GM12878 (cell line): ENCODE results near the gene PRRG1. TPM values are rescaled to one million over a fixed set of nuclear protein-coding genes. Genes with fewer than 3 reads are reported as not detected.

Experiments used
- ATAC-seq: fragments of 200-7000 bp; cut with Tn5 transposase; 3 replicates; pipeline ENCODE4 v1.9.1; 2020; ENCODE audit warnings: mild to moderate bottlenecking, moderate library complexity
- BruUV-seq: library from RNA; stranded (reverse); fragments of 400-500 nt; replicated peaks from 2 replicates; lab custom pipeline; 2021; lab: Mats Ljungman, UMichigan
- CTCF ChIA-PET: fragments of 300-600 bp; sonication (Branson Sonifier 250); formaldehyde crosslinking; extraction: SDS; loops from one replicate; lab custom pipeline; 2021; ENCODE audit warnings: inconsistent platforms; lab: Yijun Ruan, JAX
- POLR2A ChIA-PET: fragments of 350-600 bp; formaldehyde crosslinking; extraction: SDS; loops from one replicate; lab custom pipeline; 2021; ENCODE audit warnings: inconsistent platforms; lab: Charles Lee
- RAD21 ChIA-PET: fragments of 300-600 bp; sonication (Branson Sonifier 250); formaldehyde crosslinking; loops from one replicate; lab custom pipeline; 2023; ENCODE audit warnings: antibody characterized with exemption; ENCODE audit not compliant: unreplicated experiment; lab: Charles Lee
- SMC1A ChIA-PET: fragments of 300-600 bp; sonication (Branson Sonifier 250); formaldehyde crosslinking; loops from one replicate; lab custom pipeline; 2023; ENCODE audit not compliant: unreplicated experiment, uncharacterized antibody; lab: Charles Lee
- DNase-seq: peaks from one replicate; pipeline ENCODE4 v3.0.0-alpha.2; 2011; ENCODE audit warnings: low read depth, low spot score
- FAIRE-seq: peaks from 3 replicates; lab custom pipeline; 2011; peaks lifted over from hg19 to GRCh38; lab: Jason Lieb, UNC
- H2AFZ ChIP-seq: 2 replicates; pipeline ENCODE4 v1.6.0; 2011; ENCODE audit warnings: low read depth, low read length, control low read depth; ENCODE audit not compliant: control insufficient read depth
- H3K27ac ChIP-seq: 2 replicates; pipeline ENCODE4 v1.5.1; 2011; ENCODE audit warnings: control low read depth; ENCODE audit not compliant: control insufficient read depth, insufficient read depth
- H3K27me3 ChIP-seq, 2 experiments: replicated peaks in 1 of 2; 2 replicates each; pipeline versions ENCODE4 v1.6.0 to v1.6.1; 2011; ENCODE audit warnings: low read length in 1 of 2; ENCODE audit not compliant: control insufficient read depth in 2 of 2, insufficient read depth in 2 of 2
- H3K36me3 ChIP-seq, 2 experiments: 2 replicates each; pipeline ENCODE4 v1.5.1; 2011; ENCODE audit warnings: low read length in 1 of 2; ENCODE audit not compliant: control insufficient read depth in 2 of 2, insufficient read depth in 2 of 2
- H3K4me1 ChIP-seq: 2 replicates; pipeline ENCODE4 v1.6.1; 2011; ENCODE audit warnings: mild to moderate bottlenecking, low read length, moderate library complexity, mixed read lengths; ENCODE audit not compliant: control insufficient read depth, insufficient read depth
- H3K4me2 ChIP-seq: 2 replicates; pipeline ENCODE4 v1.6.0; 2011; ENCODE audit warnings: control low read depth; ENCODE audit not compliant: control insufficient read depth, insufficient read depth
- H3K4me3 ChIP-seq: fragments of 200-600 bp; sonication (generic); 2 replicates; pipeline ENCODE4 v1.5.1; 2016
- H3K79me2 ChIP-seq: 2 replicates; pipeline ENCODE4 v1.6.0; 2011; ENCODE audit warnings: low read length; ENCODE audit not compliant: control insufficient read depth, insufficient read depth
- H3K9ac ChIP-seq: 2 replicates; pipeline ENCODE4 v1.8.0; 2011; ENCODE audit warnings: low read length, control low read depth, mixed read lengths; ENCODE audit not compliant: control insufficient read depth, insufficient read depth
- H3K9me3 ChIP-seq: replicated peaks from 3 replicates; pipeline ENCODE4 v1.5.1; 2011; ENCODE audit warnings: mild to moderate bottlenecking, low read length; ENCODE audit not compliant: control insufficient read depth, insufficient read depth
- H4K20me1 ChIP-seq: 2 replicates; pipeline ENCODE4 v1.6.0; 2011; ENCODE audit not compliant: control insufficient read depth, insufficient read depth
- ASH2L ChIP-seq: fragments of 300-600, 200-600 bp; sonication (generic); IDR thresholded peaks from 2 replicates; pipeline ENCODE4 v1.6.1; 2017; ENCODE audit warnings: low read depth, mild to moderate bottlenecking, borderline replicate concordance
- ATF7 ChIP-seq: fragments of 450-650 bp; IDR thresholded peaks from 2 replicates; pipeline ENCODE4 v1.6.1; 2016; ENCODE audit warnings: low read depth, mild to moderate bottlenecking
- BHLHE40 ChIP-seq, 2 experiments: fragments of 450-650 bp in 1 of 2; IDR thresholded peaks; 2 replicates each; pipeline ENCODE4 v1.6.1; 2011 to 2017; ENCODE audit warnings: low read depth in 2 of 2, borderline replicate concordance in 1 of 2, improper control_type of control experiment in 1 of 2, low read length in 1 of 2, mild to moderate bottlenecking in 1 of 2
- CBX3 ChIP-seq: fragments of 200-600 bp; sonication (generic); IDR thresholded peaks from 2 replicates; pipeline ENCODE4 v1.6.1; 2016; ENCODE audit warnings: low read depth, borderline replicate concordance
- EED ChIP-seq: sonication (generic); IDR thresholded peaks from 2 replicates; pipeline ENCODE4 v1.6.1; 2016; ENCODE audit warnings: antibody characterized with exemption, low read depth
- EP300 ChIP-seq, 2 experiments: fragments of 150-350 bp in 1 of 2; IDR thresholded peaks; 2 replicates each; pipeline ENCODE4 v1.6.1; 2011 to 2012; ENCODE audit warnings: low read depth in 2 of 2, low read length in 2 of 2, borderline replicate concordance in 1 of 2, improper control_type of control experiment in 1 of 2, inconsistent platforms in 1 of 2; ENCODE audit not compliant: control insufficient read depth in 1 of 2
- ESRRA ChIP-seq: IDR thresholded peaks from 2 replicates; pipeline ENCODE4 v1.6.1; 2012; ENCODE audit warnings: mild to moderate bottlenecking, low read length, improper control_type of control experiment
- JUNB ChIP-seq: IDR thresholded peaks from 2 replicates; pipeline ENCODE4 v1.6.1; 2016; ENCODE audit warnings: antibody characterized with exemption, mild to moderate bottlenecking
- KDM1A ChIP-seq: fragments of 200-600 bp; sonication (generic); IDR thresholded peaks from 2 replicates; pipeline ENCODE4 v1.6.1; 2016; ENCODE audit warnings: borderline replicate concordance
- MTA3 ChIP-seq: IDR thresholded peaks from 2 replicates; pipeline ENCODE4 v1.6.1; 2012; ENCODE audit warnings: low read length, inconsistent platforms, borderline replicate concordance
- POLR2AphosphoS5 ChIP-seq: IDR thresholded peaks from 2 replicates; pipeline ENCODE4 v1.6.1; 2011; ENCODE audit warnings: mild to moderate bottlenecking, low read length, inconsistent platforms
- SRF ChIP-seq, 2 experiments: IDR thresholded peaks; 2 replicates each; pipeline ENCODE4 v1.6.1; 2011; ENCODE audit warnings: low read depth in 2 of 2, low read length in 2 of 2, mild to moderate bottlenecking in 1 of 2, moderate library complexity in 1 of 2
- WGBS: methylation state at CpG from one replicate; pipeline ENCODE4 v1.1.6; 2016; ENCODE audit warnings: low lambda C conversion rate; ENCODE audit not compliant: insufficient replicate concordance, insufficient coverage; ENCODE audit errors: missing lambda C conversion rate; 5-methylcytosine and 5-hydroxymethylcytosine counted together
- in situ Hi-C: fragments of 300-500 bp; cut with MboI; formaldehyde crosslinking; loops from 9 replicates; pipeline ENCODE4 v1.14.3; 2018; ENCODE audit warnings: mixed read lengths
- intact Hi-C: fragments of 100-400 bp; cut with micrococcal nuclease; formaldehyde crosslinking; loops from one replicate; pipeline ENCODE4 v1.14.2; 2022; ENCODE audit not compliant: unreplicated experiment
- polyA plus RNA-seq, 11 experiments: library from polyadenylated mRNA; depleted of rRNA in 4 of 11; unstranded in 6 of 11; stranded (reverse) in 5 of 11; fragments of >200 nt; fragmentation: Nextera tagmentation in 4 of 11; fragmentation: Illumina TruSeq in 1 of 11; extraction: Ambion mirVana in 4 of 11; extraction: Trizol in 1 of 11; gene quantifications; 1 replicate in 1 of 11; 2 replicates in 10 of 11; pipeline versions ENCODE4 v1.2.1 to v1.2.3, GENCODE V29; 2011 to 2016; ENCODE audit warnings: inconsistent platforms in 2 of 11, missing spikeins in 2 of 11, low read depth in 1 of 11
- total RNA-seq, 4 experiments: library from RNA; depleted of rRNA in 3 of 4; stranded (reverse); fragments of >200 nt in 3 of 4; fragmentation: Illumina TruSeq in 1 of 4; extraction: Trizol in 1 of 4; gene quantifications; 2 replicates each; pipeline versions ENCODE4 v1.2.1 to v1.2.3, GENCODE V29; 2013 to 2021
- TF ChIP-seq, protein P1 (sequence below): IDR thresholded peaks from 2 replicates; pipeline ENCODE4 v1.6.1; 2011; ENCODE audit warnings: low read depth, mild to moderate bottlenecking, low read length, moderate library complexity, borderline replicate concordance; ENCODE audit errors: extremely low read depth
- TF ChIP-seq, protein P2 (sequence below): IDR thresholded peaks from 2 replicates; pipeline ENCODE4 v1.6.1; 2012; ENCODE audit warnings: mild to moderate bottlenecking, low read depth, low read length
- TF ChIP-seq, protein P3 (sequence below): fragments of 450-650 bp; IDR thresholded peaks from 2 replicates; pipeline ENCODE4 v1.6.1; 2016; ENCODE audit warnings: mild to moderate bottlenecking
- TF ChIP-seq, protein P4 (sequence below), 3 experiments: IDR thresholded peaks in 2 of 3; conservative IDR thresholded peaks in 1 of 3; 2 replicates each; pipeline ENCODE4 v1.5.1; 2011; ENCODE audit warnings: low read depth in 3 of 3, low read length in 3 of 3, mild to moderate bottlenecking in 3 of 3, control low read depth in 2 of 3, moderate library complexity in 2 of 3, inconsistent platforms in 1 of 3, mixed read lengths in 1 of 3; ENCODE audit not compliant: control insufficient read depth in 2 of 3, insufficient read depth in 1 of 3; ENCODE audit errors: extremely low read depth in 1 of 3

Gene PRRG1
- total and polyA plus RNA-seq, 10 of the 15 experiments (the other 5 are each of a cell fraction or from before 2014, with no cell fraction given): not detected

DNA sequence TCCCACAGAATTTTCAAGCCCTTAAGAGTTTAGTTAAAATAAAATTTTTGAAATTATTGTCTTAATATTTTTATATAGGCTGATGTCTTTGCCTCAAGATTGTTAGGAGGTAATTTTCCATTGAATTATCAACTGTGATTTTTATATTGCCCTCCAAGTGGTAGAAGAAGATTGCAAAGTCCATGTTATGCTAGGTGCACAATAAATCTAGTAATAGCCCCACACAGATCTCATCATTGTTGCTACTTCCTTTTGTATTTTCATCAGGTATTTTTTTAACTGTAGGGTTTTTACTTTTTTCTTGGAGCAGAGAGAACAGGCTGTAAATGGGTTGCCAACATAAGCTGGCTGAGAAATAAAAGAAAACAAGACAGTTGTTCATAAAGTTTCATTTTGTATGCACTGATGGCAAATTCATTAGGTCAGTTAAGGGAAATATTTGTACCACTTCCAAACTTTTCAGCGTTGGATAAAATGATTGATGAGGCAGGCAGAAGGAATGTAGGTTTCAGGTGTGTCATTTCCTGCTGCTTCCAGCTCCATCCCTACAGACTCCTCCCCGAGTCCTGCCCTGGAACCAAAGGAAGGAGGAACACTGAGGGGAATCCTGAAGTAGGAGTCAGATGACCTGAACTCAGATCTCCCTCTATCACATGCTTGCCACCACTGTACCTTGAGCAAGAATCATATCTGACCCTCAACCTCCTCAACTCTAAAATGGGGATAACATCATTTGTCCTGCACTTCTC lies 105.5 kb downstream of the PRRG1 start:
- H4K20me1 ChIP-seq: no peaks in the 10 kb centered on the region
- TF ChIP-seq ESRRA: no peak
- TF ChIP-seq ASH2L: no peak
- TF ChIP-seq KDM1A: no peak
- TF ChIP-seq, protein P1, sequence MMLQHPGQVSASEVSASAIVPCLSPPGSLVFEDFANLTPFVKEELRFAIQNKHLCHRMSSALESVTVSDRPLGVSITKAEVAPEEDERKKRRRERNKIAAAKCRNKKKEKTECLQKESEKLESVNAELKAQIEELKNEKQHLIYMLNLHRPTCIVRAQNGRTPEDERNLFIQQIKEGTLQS: no peak
- TF ChIP-seq, protein P2, sequence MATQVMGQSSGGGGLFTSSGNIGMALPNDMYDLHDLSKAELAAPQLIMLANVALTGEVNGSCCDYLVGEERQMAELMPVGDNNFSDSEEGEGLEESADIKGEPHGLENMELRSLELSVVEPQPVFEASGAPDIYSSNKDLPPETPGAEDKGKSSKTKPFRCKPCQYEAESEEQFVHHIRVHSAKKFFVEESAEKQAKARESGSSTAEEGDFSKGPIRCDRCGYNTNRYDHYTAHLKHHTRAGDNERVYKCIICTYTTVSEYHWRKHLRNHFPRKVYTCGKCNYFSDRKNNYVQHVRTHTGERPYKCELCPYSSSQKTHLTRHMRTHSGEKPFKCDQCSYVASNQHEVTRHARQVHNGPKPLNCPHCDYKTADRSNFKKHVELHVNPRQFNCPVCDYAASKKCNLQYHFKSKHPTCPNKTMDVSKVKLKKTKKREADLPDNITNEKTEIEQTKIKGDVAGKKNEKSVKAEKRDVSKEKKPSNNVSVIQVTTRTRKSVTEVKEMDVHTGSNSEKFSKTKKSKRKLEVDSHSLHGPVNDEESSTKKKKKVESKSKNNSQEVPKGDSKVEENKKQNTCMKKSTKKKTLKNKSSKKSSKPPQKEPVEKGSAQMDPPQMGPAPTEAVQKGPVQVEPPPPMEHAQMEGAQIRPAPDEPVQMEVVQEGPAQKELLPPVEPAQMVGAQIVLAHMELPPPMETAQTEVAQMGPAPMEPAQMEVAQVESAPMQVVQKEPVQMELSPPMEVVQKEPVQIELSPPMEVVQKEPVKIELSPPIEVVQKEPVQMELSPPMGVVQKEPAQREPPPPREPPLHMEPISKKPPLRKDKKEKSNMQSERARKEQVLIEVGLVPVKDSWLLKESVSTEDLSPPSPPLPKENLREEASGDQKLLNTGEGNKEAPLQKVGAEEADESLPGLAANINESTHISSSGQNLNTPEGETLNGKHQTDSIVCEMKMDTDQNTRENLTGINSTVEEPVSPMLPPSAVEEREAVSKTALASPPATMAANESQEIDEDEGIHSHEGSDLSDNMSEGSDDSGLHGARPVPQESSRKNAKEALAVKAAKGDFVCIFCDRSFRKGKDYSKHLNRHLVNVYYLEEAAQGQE: no peak
- no peak for TF ChIP-seq BHLHE40 (IDR thresholded peaks at IDR 0.05; ENCODE audit: borderline replicate concordance in 1 of 2, low read depth in 2 of 2, low read length in 1 of 2)
- no peak for TF ChIP-seq POLR2AphosphoS5
- TF ChIP-seq SRF (IDR thresholded peaks at IDR 0.05; ENCODE audit: low read depth in 2 of 2, low read length in 2 of 2): no peak
- TF ChIP-seq, protein P3, sequence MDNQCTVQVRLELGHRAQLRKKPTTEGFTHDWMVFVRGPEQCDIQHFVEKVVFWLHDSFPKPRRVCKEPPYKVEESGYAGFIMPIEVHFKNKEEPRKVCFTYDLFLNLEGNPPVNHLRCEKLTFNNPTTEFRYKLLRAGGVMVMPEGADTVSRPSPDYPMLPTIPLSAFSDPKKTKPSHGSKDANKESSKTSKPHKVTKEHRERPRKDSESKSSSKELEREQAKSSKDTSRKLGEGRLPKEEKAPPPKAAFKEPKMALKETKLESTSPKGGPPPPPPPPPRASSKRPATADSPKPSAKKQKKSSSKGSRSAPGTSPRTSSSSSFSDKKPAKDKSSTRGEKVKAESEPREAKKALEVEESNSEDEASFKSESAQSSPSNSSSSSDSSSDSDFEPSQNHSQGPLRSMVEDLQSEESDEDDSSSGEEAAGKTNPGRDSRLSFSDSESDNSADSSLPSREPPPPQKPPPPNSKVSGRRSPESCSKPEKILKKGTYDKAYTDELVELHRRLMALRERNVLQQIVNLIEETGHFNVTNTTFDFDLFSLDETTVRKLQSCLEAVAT: no peak
- TF ChIP-seq MTA3: no peak
- no peak for TF ChIP-seq JUNB
- TF ChIP-seq EP300 (IDR thresholded peaks at IDR 0.05; ENCODE audit: borderline replicate concordance in 1 of 2, control insufficient read depth in 1 of 2, low read depth in 2 of 2, low read length in 2 of 2): no peak
- TF ChIP-seq, protein P4, sequence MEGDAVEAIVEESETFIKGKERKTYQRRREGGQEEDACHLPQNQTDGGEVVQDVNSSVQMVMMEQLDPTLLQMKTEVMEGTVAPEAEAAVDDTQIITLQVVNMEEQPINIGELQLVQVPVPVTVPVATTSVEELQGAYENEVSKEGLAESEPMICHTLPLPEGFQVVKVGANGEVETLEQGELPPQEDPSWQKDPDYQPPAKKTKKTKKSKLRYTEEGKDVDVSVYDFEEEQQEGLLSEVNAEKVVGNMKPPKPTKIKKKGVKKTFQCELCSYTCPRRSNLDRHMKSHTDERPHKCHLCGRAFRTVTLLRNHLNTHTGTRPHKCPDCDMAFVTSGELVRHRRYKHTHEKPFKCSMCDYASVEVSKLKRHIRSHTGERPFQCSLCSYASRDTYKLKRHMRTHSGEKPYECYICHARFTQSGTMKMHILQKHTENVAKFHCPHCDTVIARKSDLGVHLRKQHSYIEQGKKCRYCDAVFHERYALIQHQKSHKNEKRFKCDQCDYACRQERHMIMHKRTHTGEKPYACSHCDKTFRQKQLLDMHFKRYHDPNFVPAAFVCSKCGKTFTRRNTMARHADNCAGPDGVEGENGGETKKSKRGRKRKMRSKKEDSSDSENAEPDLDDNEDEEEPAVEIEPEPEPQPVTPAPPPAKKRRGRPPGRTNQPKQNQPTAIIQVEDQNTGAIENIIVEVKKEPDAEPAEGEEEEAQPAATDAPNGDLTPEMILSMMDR (IDR thresholded peaks at IDR 0.05 in 2 of 3, conservative IDR thresholded peaks at IDR 0.05 in 1 of 3; ENCODE audit: control insufficient read depth in 2 of 3, extremely low read depth in 1 of 3, insufficient read depth in 1 of 3, low read depth in 3 of 3, low read length in 3 of 3): no peak
- no peak for TF ChIP-seq EED
- no peak for TF ChIP-seq ATF7
- TF ChIP-seq CBX3: no peak

More for the DNA sequence above, 105.5 kb downstream of the PRRG1 start:
- Histone ChIP-seq H3K4me1 (no peaks in the 10 kb centered on the region), H2AFZ (no peak overlapping the region), H3K79me2 (no peaks in the 10 kb centered on the region), H3K9ac (no peak overlapping the region), H3K27ac (no peak overlapping the region), H3K4me2 (no peak overlapping the region), H3K9me3 (no peaks in the 10 kb centered on the region), H3K27me3 (no peaks in the 10 kb centered on the region), H3K4me3 (no peak overlapping the region), H3K36me3 (no peaks in the 10 kb centered on the region)
- ChIA-PET CTCF (interaction anchor here (0.6 kb wide), 1 partner anchor 1095 kb away, joined by 3 read pairs; no protein-coding TSS in a partner anchor), SMC1A (no interaction called here), POLR2A (no interaction called here), RAD21 (interaction anchor here (0.6 kb wide), 1 partner anchor 34 kb away, joined by 3 read pairs; no protein-coding TSS in a partner anchor)
- FAIRE-seq (no peak), ATAC-seq (no peak), DNase-seq (no peak)
- no TSS peak for BruUV-seq
- in situ Hi-C loops (no loop called here), intact Hi-C loops (no loop called here)
- WGBS: 24% methylated on average over 2 of the region's 2 CpGs
